Measurements from ENCODE around the gene IFITM5.

DNA sequence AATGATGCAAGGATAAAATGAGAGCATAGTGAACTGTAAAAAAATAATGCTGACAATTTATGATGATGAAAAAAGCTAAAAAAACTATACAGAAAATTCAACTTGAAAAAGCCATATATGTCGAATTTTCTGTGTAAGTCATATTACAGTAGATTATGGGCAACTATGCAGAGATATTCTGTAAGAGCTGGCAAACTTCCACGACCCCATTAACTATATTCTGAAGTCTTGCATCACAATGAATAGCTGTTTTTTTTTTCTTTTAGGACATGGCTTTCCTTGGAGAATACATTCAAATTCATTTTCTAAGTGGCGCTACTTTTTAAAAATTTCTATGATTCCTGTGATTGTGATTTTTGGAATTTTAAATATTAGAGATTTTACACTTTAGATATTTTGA, 44.1 kb downstream of the IFITM5 start:
- TF ChIP-seq, protein P1, sequence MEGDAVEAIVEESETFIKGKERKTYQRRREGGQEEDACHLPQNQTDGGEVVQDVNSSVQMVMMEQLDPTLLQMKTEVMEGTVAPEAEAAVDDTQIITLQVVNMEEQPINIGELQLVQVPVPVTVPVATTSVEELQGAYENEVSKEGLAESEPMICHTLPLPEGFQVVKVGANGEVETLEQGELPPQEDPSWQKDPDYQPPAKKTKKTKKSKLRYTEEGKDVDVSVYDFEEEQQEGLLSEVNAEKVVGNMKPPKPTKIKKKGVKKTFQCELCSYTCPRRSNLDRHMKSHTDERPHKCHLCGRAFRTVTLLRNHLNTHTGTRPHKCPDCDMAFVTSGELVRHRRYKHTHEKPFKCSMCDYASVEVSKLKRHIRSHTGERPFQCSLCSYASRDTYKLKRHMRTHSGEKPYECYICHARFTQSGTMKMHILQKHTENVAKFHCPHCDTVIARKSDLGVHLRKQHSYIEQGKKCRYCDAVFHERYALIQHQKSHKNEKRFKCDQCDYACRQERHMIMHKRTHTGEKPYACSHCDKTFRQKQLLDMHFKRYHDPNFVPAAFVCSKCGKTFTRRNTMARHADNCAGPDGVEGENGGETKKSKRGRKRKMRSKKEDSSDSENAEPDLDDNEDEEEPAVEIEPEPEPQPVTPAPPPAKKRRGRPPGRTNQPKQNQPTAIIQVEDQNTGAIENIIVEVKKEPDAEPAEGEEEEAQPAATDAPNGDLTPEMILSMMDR (IDR thresholded peaks at IDR 0.05), result no peak
- TF ChIP-seq POLR2A (IDR thresholded peaks at IDR 0.05; ENCODE audit: low read depth), result no peak

Measured in esophagus muscularis mucosa (tissue), 3 donors.